K562 (cell line): ENCODE measurements around the gene ZFAND2B. TPM values are rescaled to one million over a fixed set of nuclear protein-coding genes. Genes with fewer than 3 reads are reported as not detected.

Source experiments
- E2F1 ChIP-seq: sonication (generic); formaldehyde crosslinking; IDR thresholded peaks from 2 replicates; pipeline ENCODE4 v1.8.1; 2023; ENCODE audit warnings: mild to moderate bottlenecking, missing genetic modification reagents, moderate library complexity
- FOXP1 ChIP-seq: sonication (generic); formaldehyde crosslinking; IDR thresholded peaks from 2 replicates; pipeline ENCODE4 v1.8.0; 2022; ENCODE audit warnings: mild to moderate bottlenecking, missing genetic modification reagents
- HDAC3 ChIP-seq: fragments of 450-650 bp; IDR thresholded peaks from 2 replicates; pipeline ENCODE4 v1.6.1; 2018; ENCODE audit warnings: borderline replicate concordance, mild to moderate bottlenecking, moderate library complexity; ENCODE audit not compliant: partially characterized antibody
- HES1 ChIP-seq: fragments of 450-650 bp; IDR thresholded peaks from 2 replicates; pipeline ENCODE4 v1.6.1; 2016; ENCODE audit warnings: low read depth, mild to moderate bottlenecking, moderate library complexity
- KAT2B ChIP-seq: IDR thresholded peaks from one replicate; pipeline ENCODE4 v1.6.1; 2012; ENCODE audit warnings: low read depth, mild to moderate bottlenecking, control low read depth, inconsistent platforms, low read length, moderate library complexity
- MCM2 ChIP-seq: fragments of 450-650 bp; IDR thresholded peaks from 2 replicates; pipeline ENCODE4 v1.6.1; 2017; ENCODE audit warnings: low read depth, mild to moderate bottlenecking
- MED1 ChIP-seq: sonication (generic); formaldehyde crosslinking; IDR thresholded peaks from 2 replicates; pipeline ENCODE4 v1.8.1; 2023; ENCODE audit warnings: missing genetic modification reagents, borderline replicate concordance
- NONO ChIP-seq, 2 experiments: fragments of 200-400 bp in 1 of 2; fragments of 450-650 bp in 1 of 2; formaldehyde crosslinking in 1 of 2; IDR thresholded peaks; 2 replicates each; pipeline ENCODE4 v1.6.1; 2017; ENCODE audit warnings: low read depth in 2 of 2, mild to moderate bottlenecking in 2 of 2, moderate library complexity in 2 of 2, low read length in 1 of 2
- NR3C1 ChIP-seq: sonication (generic); formaldehyde crosslinking; IDR thresholded peaks from 2 replicates; pipeline ENCODE4 v1.8.1; 2022; ENCODE audit warnings: missing genetic modification reagents
- PHF21A ChIP-seq: fragments of 450-650 bp; IDR thresholded peaks from 2 replicates; pipeline ENCODE4 v1.6.1; 2017; ENCODE audit warnings: low read depth, borderline replicate concordance
- PHF8 ChIP-seq: fragments of 200-600 bp; sonication (generic); IDR thresholded peaks from 2 replicates; pipeline ENCODE4 v1.6.1; 2012; ENCODE audit warnings: mixed run types, mild to moderate bottlenecking, inconsistent platforms, low read length, moderate library complexity, borderline replicate concordance
- SAFB2 ChIP-seq: fragments of 200-400 bp; formaldehyde crosslinking; IDR thresholded peaks from 2 replicates; pipeline ENCODE4 v1.6.1; 2018; ENCODE audit warnings: borderline replicate concordance, low read length, low read depth, moderate library complexity; ENCODE audit not compliant: severe bottlenecking
- SAP30 ChIP-seq: fragments of 200-600 bp; sonication (generic); IDR thresholded peaks from 2 replicates; pipeline ENCODE4 v1.6.1; 2012; ENCODE audit warnings: borderline replicate concordance, low read depth, mild to moderate bottlenecking, moderate library complexity, low read length, control low read depth, inconsistent platforms; ENCODE audit not compliant: insufficient read depth, poor library complexity, severe bottlenecking
- SIN3B ChIP-seq: fragments of 450-650 bp; IDR thresholded peaks from 2 replicates; pipeline ENCODE4 v1.6.1; 2017; ENCODE audit warnings: low read depth, mild to moderate bottlenecking, moderate library complexity
- SOX6 ChIP-seq: fragments of 450-650 bp; IDR thresholded peaks from 2 replicates; pipeline ENCODE4 v1.6.1; 2014; ENCODE audit warnings: mild to moderate bottlenecking
- TAF15 ChIP-seq: fragments of 200-400 bp; formaldehyde crosslinking; IDR thresholded peaks from 2 replicates; pipeline ENCODE4 v1.6.1; 2017; ENCODE audit warnings: mild to moderate bottlenecking, low read depth, low read length, moderate library complexity
- THAP12 ChIP-seq: fragments of 250-450 bp; sonication (Bioruptor Pico); IDR thresholded peaks from 2 replicates; pipeline ENCODE4 v1.9.0; 2021; ENCODE audit warnings: mild to moderate bottlenecking, inconsistent platforms
- YY1 ChIP-seq, 3 experiments: IDR thresholded peaks; 2 replicates each; pipeline ENCODE4 v1.6.1; 2011; ENCODE audit warnings: low read length in 2 of 3, mild to moderate bottlenecking in 2 of 3, moderate library complexity in 2 of 3, borderline replicate concordance in 1 of 3, control low read depth in 1 of 3, low read depth in 1 of 3; ENCODE audit not compliant: insufficient read depth in 3 of 3, insufficient replicate concordance in 2 of 3, control insufficient read depth in 1 of 3, insufficient read length in 1 of 3; ENCODE audit errors: extremely low read depth in 1 of 3
- ZNF277 ChIP-seq: fragments of 250-450 bp; sonication (Bioruptor Pico); IDR thresholded peaks from 2 replicates; pipeline ENCODE4 v1.8.0; 2022; ENCODE audit warnings: inconsistent platforms, mild to moderate bottlenecking, moderate library complexity, borderline replicate concordance
- ZNF445 ChIP-seq: fragments of 250-450 bp; sonication (Bioruptor Pico); IDR thresholded peaks from 2 replicates; pipeline ENCODE4 v1.4.0; 2020; ENCODE audit warnings: low read depth, mild to moderate bottlenecking, moderate library complexity
- ZNF589 ChIP-seq: fragments of 200-800 bp; sonication (Bioruptor generic); IDR thresholded peaks from 2 replicates; pipeline ENCODE4 v1.6.1; 2016; ENCODE audit warnings: low read depth, missing genetic modification characterization, missing compliant biosample characterization
- ZNF830 ChIP-seq: fragments of 250-450 bp; sonication (Bioruptor Pico); IDR thresholded peaks from 2 replicates; pipeline ENCODE4 v1.5.0; 2021; ENCODE audit warnings: mild to moderate bottlenecking
- polyA plus RNA-seq, 8 experiments: library from polyadenylated mRNA; depleted of rRNA in 4 of 8; stranded (reverse) in 5 of 8; unstranded in 3 of 8; fragments of >200 nt; fragmentation: Nextera tagmentation in 2 of 8; fragmentation: Illumina TruSeq in 1 of 8; extraction: Ambion mirVana in 2 of 8; extraction: Trizol in 1 of 8; gene quantifications; 2 replicates each; pipeline versions ENCODE4 v1.2.1 to v1.2.3, GENCODE V29; 2011 to 2014; ENCODE audit warnings: inconsistent platforms in 1 of 8, missing spikeins in 1 of 8
- total RNA-seq, 7 experiments: library from RNA; depleted of rRNA in 6 of 7; stranded (reverse); fragments of >200 nt in 6 of 7; fragmentation: Illumina TruSeq in 2 of 7; extraction: Trizol in 2 of 7; gene quantifications; 2 replicates each; pipeline versions ENCODE4 v1.2.1 to v1.2.3, GENCODE V29; 2011 to 2021; ENCODE audit warnings: low replicate concordance in 1 of 7

ZFAND2B gene
- total and polyA plus RNA-seq, 9 of the 15 experiments (the other 6 are each of a cell fraction or from before 2014, with no cell fraction given): 9.9 to 33.3 (median 26.1) TPM

GRCh38 chr2:219218217-219218731 is 11.7 kb downstream of the ZFAND2B start (continued):
- no peak for TF ChIP-seq PHF8
- peak; percentile 74 for TF ChIP-seq SAP30
- no peak for TF ChIP-seq TAF15
- TF ChIP-seq HDAC3: no peak
- no peak for TF ChIP-seq ZNF277 (CRISPR knock-in tag)
- TF ChIP-seq SAFB2: no peak
- no peak for TF ChIP-seq ZNF589
- no peak for TF ChIP-seq YY1 (IDR thresholded peaks at IDR 0.05; ENCODE audit: borderline replicate concordance in 1 of 3, control insufficient read depth in 1 of 3, extremely low read depth in 1 of 3, insufficient read depth in 3 of 3, insufficient read length in 1 of 3, insufficient replicate concordance in 2 of 3, low read depth in 1 of 3, low read length in 2 of 3)
- TF ChIP-seq THAP12 (CRISPR knock-in tag): no peak
- TF ChIP-seq SIN3B: no peak
- TF ChIP-seq E2F1 (CRISPR knock-in tag): 0 out of 2 replicates have a peak, but pooled peaks have one; percentile 11
- no peak for TF ChIP-seq ZNF445
- no peak for TF ChIP-seq PHF21A
- TF ChIP-seq HES1: no peak
- TF ChIP-seq SOX6: no peak
- no peak for TF ChIP-seq NR3C1 (CRISPR knock-in tag)
- no peak for TF ChIP-seq ZNF830 (CRISPR knock-in tag)
- TF ChIP-seq KAT2B: no peak
- no peak for TF ChIP-seq FOXP1 (CRISPR knock-in tag)
- TF ChIP-seq NONO (IDR thresholded peaks at IDR 0.05; ENCODE audit: low read depth in 2 of 2, low read length in 1 of 2): no peak
- TF ChIP-seq MED1: no peak
- TF ChIP-seq MCM2: no peak
